ENCODE data around the gene NOVA1.
"Not testable (repeated sequence)": the region's sequence is repeated elsewhere in the genome, so short reads cannot be mapped to it uniquely, and the experiment has no call there.

The NOVA1 gene

GRCh38 chr14:26597589-26598080, at the start of gene NOVA1:
NOVA1 (minus strand) TSS chr14:26598033; CDS start chr14:26597436, 597 bp downstream.
- no peak for DNase-seq

- not testable (repeated sequence) for DNase-seq
Measured at GRCh38 chr14:26645057-26645456, 47.2 kb upstream of the NOVA1 start.

DNA sequence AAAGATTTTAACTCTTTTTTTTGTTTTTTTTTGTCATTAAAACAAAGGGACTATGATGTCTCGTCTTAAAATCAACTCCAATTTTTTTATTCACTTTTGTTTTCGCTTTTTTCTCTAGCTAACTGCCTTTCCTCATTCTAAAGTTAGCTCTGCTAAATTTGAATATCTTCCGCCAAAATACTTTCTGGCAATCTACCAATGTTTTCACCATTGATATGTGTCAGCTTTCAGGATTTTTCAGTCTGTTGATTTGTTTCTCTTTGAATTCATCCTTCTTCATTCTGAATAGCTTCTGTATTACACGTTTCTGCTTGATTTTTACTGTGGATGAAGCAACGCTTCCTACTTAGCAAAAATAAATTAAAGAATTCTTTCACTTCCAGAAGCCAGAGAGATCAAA, 38.7 kb upstream of the NOVA1 start:
- no peak for DNase-seq

- DNase-seq = not testable (repeated sequence)
Measured at GRCh38 chr14:26634946-26635345, 37.1 kb upstream of the NOVA1 start.

DNA sequence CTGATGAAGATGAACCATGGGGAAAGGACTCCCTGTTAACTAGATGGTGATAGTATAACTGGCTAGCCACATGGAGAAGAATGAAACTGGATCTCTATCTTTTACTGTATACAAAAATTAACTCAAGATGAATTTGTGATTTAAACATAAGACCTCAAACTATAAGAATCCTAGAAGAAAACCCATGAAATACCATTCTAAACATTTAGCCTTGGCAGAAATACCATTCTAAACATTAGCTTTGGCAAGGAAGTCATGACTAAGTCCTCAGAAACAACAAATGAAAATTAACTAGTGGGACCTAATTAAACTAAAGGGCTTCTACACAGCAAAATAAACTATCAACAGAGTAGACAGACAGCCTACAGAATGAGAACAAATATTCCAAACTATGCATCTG, 28.4 kb upstream of the NOVA1 start:
- no peak for DNase-seq

GRCh38 chr14:26622611-26623010, 24.8 kb upstream of the NOVA1 start:
- no peak for DNase-seq

DNA sequence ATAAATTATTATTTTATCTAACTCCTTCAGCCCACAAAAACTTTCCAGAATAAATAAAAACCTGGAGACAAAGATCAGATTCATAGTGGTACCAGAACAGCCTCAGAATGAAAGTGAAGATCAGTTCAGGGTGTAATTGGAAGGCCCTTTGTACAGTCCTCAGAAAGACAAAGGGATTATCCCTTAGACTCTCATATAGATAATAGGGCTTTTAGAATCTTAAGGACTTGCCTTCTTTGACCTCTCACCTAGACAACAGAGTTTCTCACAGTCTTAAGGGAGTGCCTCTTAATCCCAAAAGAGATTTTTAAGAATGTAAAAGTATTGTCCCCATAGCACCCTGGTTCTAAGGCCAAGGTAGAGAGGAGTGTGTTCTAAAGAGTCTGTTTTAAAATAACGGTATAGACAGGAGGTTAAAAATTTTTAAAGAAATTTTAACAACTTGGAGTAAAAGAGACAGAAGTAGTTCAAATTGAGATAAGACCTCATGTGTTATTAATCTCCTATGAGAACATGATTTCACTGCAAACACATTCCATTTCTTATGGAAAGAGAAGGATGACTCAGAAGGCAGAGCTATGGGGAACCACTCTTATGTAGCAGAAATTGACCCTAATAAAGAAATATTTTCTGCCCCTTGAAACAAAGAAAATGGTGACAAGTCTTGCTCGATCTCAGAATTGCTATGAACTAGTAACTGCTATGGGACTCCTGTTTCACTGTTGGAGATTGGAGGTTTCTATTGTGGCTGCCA, 24.2 kb upstream of the NOVA1 start:
- DNase-seq = no peak

DNA sequence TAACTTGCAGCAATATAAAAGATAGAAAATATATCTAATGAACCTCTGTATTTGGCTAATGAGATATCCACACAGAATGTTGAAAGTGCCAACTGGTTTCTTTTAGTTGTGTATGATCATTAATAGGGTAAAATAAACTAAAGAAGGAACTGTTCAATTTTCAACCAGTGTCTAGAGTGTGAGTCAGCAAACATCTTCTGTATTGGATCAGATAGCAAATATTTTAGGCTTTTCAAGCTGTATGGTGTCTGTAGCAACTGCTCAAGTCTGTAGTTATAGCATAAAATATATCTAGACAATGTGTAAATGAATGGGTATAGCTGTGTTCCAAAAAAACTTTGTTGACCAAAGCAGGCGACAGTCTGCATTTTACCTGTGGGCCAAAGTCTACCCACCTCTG, 23.5 kb upstream of the NOVA1 start:
- DNase-seq = no peak

- DNase-seq = no peak
Measured at GRCh38 chr14:26611259-26611658, 13.4 kb upstream of the NOVA1 start.

- DNase-seq = no peak
Measured at GRCh38 chr14:26606729-26607312, 9.0 kb upstream of the NOVA1 start.

DNA sequence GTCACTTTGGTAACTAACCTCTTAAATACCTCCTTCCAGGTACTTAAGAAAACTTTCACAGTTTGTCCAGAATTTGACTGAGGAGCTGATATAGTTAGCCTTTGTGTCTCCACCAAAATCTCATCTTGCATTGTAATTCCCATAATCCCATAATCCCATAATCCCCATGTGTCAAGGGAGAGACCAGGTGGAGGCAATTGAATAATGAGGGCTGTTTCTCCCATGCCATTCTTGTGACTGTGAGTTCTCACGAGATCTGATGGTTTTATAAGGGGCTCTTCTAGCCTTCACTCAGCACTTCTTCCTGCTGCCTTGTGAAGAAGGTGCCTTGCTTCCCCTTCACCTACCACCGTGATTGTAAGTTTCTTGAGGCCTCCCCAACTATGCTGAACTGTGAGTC, 7.8 kb upstream of the NOVA1 start:
- no peak for DNase-seq

GRCh38 chr14:26602902-26603301, 5.1 kb upstream of the NOVA1 start:
- no peak for DNase-seq

DNA sequence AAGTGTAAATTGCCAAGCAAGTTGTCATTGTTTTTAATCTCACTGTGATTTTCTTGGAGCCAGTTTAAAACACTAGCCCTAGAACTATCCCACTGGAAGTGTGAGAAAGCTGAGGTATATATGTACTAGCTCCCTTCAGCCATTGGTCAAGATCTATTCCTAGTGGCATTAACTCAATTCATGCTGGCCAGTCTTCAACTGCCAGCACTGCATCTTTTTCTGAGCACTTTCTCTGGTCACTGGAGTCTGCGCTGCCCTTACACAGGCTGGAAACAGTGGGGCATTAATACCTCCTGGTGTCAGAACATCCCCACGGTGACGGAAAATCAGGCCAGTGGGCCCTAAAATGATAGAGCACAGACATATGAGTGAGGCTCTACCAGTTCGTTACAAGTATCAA, 4.0 kb upstream of the NOVA1 start:
- DNase-seq = no peak

- DNase-seq = no peak
Measured at GRCh38 chr14:26599291-26599690, 1.5 kb upstream of the NOVA1 start.

- DNase-seq = no peak
Measured at GRCh38 chr14:26598672-26599131, 869 bp upstream of the NOVA1 start.

DNA sequence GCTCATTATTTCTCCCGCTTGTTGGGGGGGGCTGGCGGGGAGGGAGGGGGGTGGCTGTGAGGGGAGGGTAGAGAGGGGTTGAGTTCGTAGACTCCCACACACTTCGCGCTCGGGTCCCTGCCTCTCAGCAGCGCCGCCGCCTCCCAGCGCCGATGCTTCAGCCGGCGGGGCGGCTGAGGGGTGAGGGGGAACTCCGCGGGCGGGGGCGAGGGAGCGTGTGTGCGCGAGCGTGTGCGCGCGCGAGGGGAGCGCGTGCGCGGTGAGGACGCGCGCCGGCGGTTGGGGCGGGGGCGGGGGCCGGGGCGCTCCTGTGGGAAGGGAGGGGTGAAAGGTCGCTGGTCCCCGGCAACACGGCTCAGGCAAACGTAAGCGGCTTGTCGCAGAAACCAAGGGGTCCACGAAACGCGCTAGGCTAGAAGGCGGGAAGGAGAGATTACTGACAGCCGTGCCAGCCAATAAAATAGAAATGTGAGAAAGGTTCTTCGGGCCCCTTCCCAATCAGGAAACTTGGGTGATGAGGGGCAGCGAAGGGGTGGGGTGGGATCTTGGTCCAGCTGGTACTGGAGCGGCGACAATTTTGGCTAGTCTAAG, 343 bp upstream of the NOVA1 start:
- peak; percentile 12 to 48 (median 20) for DNase-seq

GRCh38 chr14:26597071-26597588, 703 bp downstream of the NOVA1 start:
- DNase-seq = no peak

- no peak for DNase-seq
Measured at GRCh38 chr14:26596543-26597061, 1.2 kb downstream of the NOVA1 start.

DNA sequence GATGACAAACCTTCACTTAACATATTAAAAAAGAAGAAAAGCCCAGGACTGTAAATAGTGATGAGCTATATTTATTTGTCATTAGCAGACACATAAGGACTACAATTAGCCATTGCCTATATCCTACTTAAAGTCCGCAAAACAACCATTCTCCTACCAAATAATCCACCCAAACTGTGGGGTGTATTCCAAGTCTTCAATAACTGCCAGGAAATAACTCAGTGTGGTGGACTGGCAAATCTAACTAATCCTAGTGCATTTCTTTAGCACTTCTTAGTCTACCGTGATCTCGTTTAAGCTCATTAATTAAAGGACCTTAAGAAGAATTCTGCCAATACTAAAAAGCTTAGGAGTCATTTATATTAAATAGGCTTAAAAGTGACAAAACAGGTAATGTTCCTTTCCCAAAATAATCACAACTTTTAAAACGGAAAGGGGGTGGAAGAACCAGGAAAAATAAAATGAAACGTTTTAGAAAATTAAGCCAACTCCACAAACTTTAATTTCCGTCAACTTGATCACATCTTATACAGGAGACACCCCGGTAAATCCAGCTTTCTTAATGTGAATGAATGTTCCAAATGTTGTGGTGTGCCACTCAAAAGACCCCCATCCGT, 1.8 kb downstream of the NOVA1 start:
- DNase-seq = no peak

- no peak for DNase-seq
Measured at GRCh38 chr14:26594756-26595545, 2.9 kb downstream of the NOVA1 start.

DNA sequence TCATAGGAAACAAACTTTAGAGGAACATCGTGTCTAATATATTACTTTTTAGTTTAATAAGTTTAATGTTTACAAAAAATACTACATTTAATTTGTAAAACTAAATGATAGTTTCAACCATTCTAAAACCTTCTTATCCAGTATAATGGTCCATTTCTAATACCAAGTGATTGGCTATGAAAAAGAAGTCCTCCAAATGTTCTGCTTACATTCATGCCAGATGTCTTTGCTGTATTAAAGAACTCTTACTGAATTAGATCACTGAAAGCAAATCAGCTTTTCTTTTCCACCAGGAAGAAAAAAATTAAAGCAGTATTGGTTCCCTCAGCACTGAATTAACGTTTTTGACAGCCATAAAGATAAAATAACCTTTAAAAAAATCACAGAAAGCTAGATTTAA, 3.7 kb downstream of the NOVA1 start:
- DNase-seq = no peak

DNA sequence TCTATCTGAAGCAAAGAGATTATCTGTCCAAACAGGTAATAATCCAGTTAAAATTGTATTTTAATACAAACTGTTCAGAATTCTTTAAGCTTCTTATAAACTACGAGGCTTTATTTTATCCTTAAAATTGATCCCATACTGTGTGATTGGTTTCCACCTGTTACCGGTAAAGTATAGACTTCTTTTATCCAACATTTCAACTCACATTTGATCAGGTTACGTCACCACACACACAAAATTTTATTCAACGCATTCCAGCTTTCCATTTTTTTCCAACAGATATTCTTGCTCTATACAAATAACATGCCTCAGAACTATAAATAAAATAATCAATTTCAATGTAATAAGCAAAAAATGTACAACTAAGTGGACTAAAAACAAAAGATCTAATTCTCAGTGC, 4.5 kb downstream of the NOVA1 start:
- no peak for DNase-seq

Data from suppressor macrophage treated with lipopolysaccharide for 1 hour (primary cell).